Epithelial cell of esophagus (primary cell): Measurements from ENCODE around the gene TANC1.
"Not testable (repeated sequence)": the region's sequence is repeated elsewhere in the genome, so short reads cannot be mapped to it uniquely, and the experiment has no call there.

Experiments used
- DNase-seq: peaks from one replicate; pipeline ENCODE4 v3.0.0; 2010; ENCODE audit warnings: low read depth
- H3K4me3 ChIP-seq: 2 replicates; pipeline ENCODE4 v1.5.1; 2011; ENCODE audit warnings: mild to moderate bottlenecking, low read length, control low read depth
- CTCF ChIP-seq: IDR thresholded peaks from 2 replicates; pipeline ENCODE4 v1.5.1; 2011; ENCODE audit warnings: low read depth, mild to moderate bottlenecking, low read length, control low read depth, inconsistent platforms; ENCODE audit not compliant: insufficient read depth; ENCODE audit errors: missing control alignments

TANC1 gene

GRCh38 chr2:159138642-159139182 lies 170.3 kb downstream of the TANC1 start:
- DNase-seq = peak; percentile 28
- TF ChIP-seq CTCF = no peak
- H3K4me3 ChIP-seq = peak overlapping the region; percentile 32

- DNase-seq = peak; percentile 70
- peak overlapping the region; percentile 32 for H3K4me3 ChIP-seq
- TF ChIP-seq CTCF = no peak
Measured at GRCh38 chr2:159139216-159139933, 170.9 kb downstream of the TANC1 start.

- TF ChIP-seq CTCF = no peak
- DNase-seq = peak; percentile 79
- no peak overlapping the region for H3K4me3 ChIP-seq
Measured at GRCh38 chr2:159140070-159140769, 171.8 kb downstream of the TANC1 start.

- H3K4me3 ChIP-seq, DNase-seq: not testable (repeated sequence)
Measured at GRCh38 chr2:159140821-159141220, 172.4 kb downstream of the TANC1 start.

- DNase-seq = no peak
- H3K4me3 ChIP-seq = no peak overlapping the region
- TF ChIP-seq CTCF = no peak
Measured at GRCh38 chr2:159144776-159145614, 176.6 kb downstream of the TANC1 start.

GRCh38 chr2:159145745-159146354 lies 177.4 kb downstream of the TANC1 start:
- no peak overlapping the region for H3K4me3 ChIP-seq
- no peak for DNase-seq
- no peak for TF ChIP-seq CTCF
